22Rv1 (cell line): Measurements from ENCODE around the gene VEGFD.

ENCODE experiments used
- H3K27ac ChIP-seq: fragments of 450-650 bp; 2 replicates; pipeline ENCODE4 v1.5.1; 2017
- CTCF ChIP-seq: fragments of 450-650 bp; IDR thresholded peaks from 2 replicates; pipeline ENCODE4 v1.5.1; 2017; ENCODE audit warnings: mild to moderate bottlenecking
- ZFX ChIP-seq: fragments of 450-650 bp; IDR thresholded peaks from 2 replicates; pipeline ENCODE4 v1.6.1; 2017; ENCODE audit warnings: antibody characterized with exemption, borderline replicate concordance

Gene VEGFD

GRCh38 chrX:15366506-15367352 is 17.5 kb downstream of the VEGFD start:
- no peak overlapping the region for H3K27ac ChIP-seq

DNA sequence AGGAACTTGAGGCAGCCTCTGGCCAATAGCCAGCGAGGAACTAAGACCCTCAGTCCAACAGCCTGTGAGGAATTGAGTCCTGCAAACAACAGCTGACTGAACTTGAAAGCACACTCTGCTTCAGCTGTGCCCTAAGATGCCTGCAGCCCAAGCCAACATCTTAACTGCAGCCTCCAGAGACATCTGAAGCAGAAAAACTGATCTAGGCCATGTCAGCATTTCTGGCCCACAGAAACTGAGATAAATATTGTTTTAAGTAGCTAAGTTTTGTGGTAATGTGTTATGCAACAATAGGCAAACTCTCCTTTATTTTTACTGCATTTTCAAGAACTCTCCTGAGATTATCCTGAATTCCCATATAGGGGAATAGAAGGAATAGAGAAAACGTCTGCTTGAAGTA is 24.5 kb downstream of the VEGFD start:
- no peak overlapping the region for H3K27ac ChIP-seq
- no peak for TF ChIP-seq CTCF
- TF ChIP-seq ZFX: no peak

More at GRCh38 chrX:15366506-15367352, 17.5 kb downstream of the VEGFD start:
- TF ChIP-seq CTCF (no peak), ZFX (no peak)

GRCh38 chrX:15358533-15358932 is 25.7 kb downstream of the VEGFD start:
- no peak for TF ChIP-seq ZFX
- TF ChIP-seq CTCF: no peak
- no peak overlapping the region for H3K27ac ChIP-seq

GRCh38 chrX:15356444-15356843 is 27.8 kb downstream of the VEGFD start:
- no peak overlapping the region for H3K27ac ChIP-seq
- TF ChIP-seq CTCF (no peak), ZFX (no peak)

- TF ChIP-seq CTCF (no peak), ZFX (no peak)
- H3K27ac ChIP-seq: no peak overlapping the region
These were observed 33.8 kb downstream of the VEGFD start for GRCh38 chrX:15350329-15350996.

DNA sequence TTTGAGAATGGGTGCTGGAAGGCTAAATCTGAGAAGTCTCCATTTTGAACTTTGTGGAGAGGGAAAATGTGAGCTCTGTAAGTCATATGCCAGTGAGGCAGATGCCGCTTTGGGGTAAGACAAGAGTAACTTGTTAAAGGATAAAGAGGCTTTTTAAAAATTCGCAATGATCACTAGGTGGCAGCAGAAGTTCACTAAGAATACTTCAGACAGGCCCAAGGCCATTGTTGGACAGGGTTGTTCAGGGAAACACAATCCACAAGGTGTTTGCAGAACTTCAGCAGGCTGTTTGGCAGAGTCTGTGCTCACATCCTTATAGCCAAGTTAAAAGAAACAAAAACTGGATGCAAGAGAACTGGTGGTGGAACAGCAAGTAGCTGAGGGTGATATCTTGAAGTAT is 35.2 kb downstream of the VEGFD start:
- TF ChIP-seq CTCF (peak; percentile 69), ZFX (no peak)
- H3K27ac ChIP-seq: no peak overlapping the region

GRCh38 chrX:15345976-15346375 is 38.2 kb downstream of the VEGFD start:
- H3K27ac ChIP-seq: no peak overlapping the region
- TF ChIP-seq ZFX (no peak), CTCF (no peak)
